Tibial nerve (tissue), 4 donors: ENCODE measurements around the gene NADK. TPM values are rescaled to one million over a fixed set of nuclear protein-coding genes. Genes with fewer than 3 reads are reported as not detected.

Experiments
- DNase-seq, 2 donors: peaks; one replicate each; pipeline ENCODE4 v3.0.0-alpha.2; 2019; ENCODE audit warnings: low spot score in 2 of 2
- H3K27ac ChIP-seq, 4 donors: fragments of 200-600 bp; sonication (generic) in 3 of 4; one replicate each; pipeline ENCODE4 v1.5.1; 2017 to 2019; ENCODE audit warnings: mild to moderate bottlenecking in 1 of 4
- H3K27me3 ChIP-seq, 2 donors: fragments of 200-600 bp; sonication (generic) in 1 of 2; one replicate each; pipeline versions ENCODE4 v1.5.1 to v1.6.0; 2017 to 2019
- H3K36me3 ChIP-seq, 3 donors: fragments of 200-600 bp; sonication (generic); one replicate each; pipeline ENCODE4 v1.5.1; 2018 to 2019
- H3K4me1 ChIP-seq, 4 donors: fragments of 200-600 bp; sonication (generic) in 3 of 4; one replicate each; pipeline ENCODE4 v1.5.1; 2017 to 2019
- H3K4me3 ChIP-seq, 4 donors: fragments of 200-600 bp; sonication (generic) in 3 of 4; one replicate each; pipeline ENCODE4 v1.5.1; 2017 to 2019; ENCODE audit warnings: mild to moderate bottlenecking in 1 of 4, moderate library complexity in 1 of 4
- H3K9me3 ChIP-seq, 4 donors: fragments of 200-600 bp; sonication (generic) in 3 of 4; one replicate each; pipeline ENCODE4 v1.5.1; 2017 to 2019
- CTCF ChIP-seq, 5 experiments: fragments of 200-600 bp in 3 of 5; fragments of 450-650 bp in 2 of 5; sonication (generic) in 3 of 5; IDR thresholded peaks; one replicate each; pipeline ENCODE4 v1.5.1; 2016 to 2019; ENCODE audit warnings: antibody characterized with exemption in 5 of 5, mild to moderate bottlenecking in 3 of 5, moderate library complexity in 2 of 5
- EP300 ChIP-seq, 2 donors: sonication (generic); formaldehyde crosslinking; IDR thresholded peaks; one replicate each; pipeline ENCODE4 v1.6.1; 2017; ENCODE audit warnings: antibody characterized with exemption in 2 of 2, mild to moderate bottlenecking in 1 of 2
- POLR2A ChIP-seq, 2 donors: fragments of 450-650 bp; IDR thresholded peaks; one replicate each; pipeline ENCODE4 v1.6.1; 2017; ENCODE audit warnings: antibody characterized with exemption in 2 of 2, mild to moderate bottlenecking in 2 of 2, moderate library complexity in 2 of 2
- WGBS, 2 donors: methylation state at CpG; one replicate each; pipeline ENCODE4 v1.1.5; 2018; 5-methylcytosine and 5-hydroxymethylcytosine counted together
- total RNA-seq, 4 donors: library from RNA; depleted of rRNA; stranded (reverse); fragments of >200 nt; gene quantifications; one replicate each; pipeline ENCODE4 v1.1.0, GENCODE V29; 2016

Gene NADK
- total RNA-seq, 4 donors from 2014 or later = 111 to 145 (median 119) TPM

DNA sequence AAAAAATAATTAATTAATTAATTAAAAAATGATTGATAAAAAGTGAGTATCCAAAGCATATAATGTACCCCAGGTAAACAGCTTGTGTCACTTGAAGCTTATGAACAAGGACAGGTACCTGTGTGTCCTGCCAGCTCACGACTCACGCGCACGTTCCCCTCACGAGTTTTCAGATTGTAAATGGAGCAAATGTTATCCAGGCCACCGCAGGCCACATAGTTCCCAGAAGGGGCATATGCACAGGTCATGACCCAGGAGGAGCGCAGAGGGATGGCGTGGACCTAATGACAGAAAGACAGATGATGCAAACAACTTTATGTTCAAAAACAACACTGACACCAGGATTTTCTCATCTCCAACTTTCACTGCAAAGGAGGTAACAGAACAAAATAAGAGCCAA, 26.0 kb upstream of the NADK start:
- 93 to 95% methylated on average over 8 of the region's 8 CpGs for WGBS, 2 donors
- DNase-seq = no peak
- no peak for TF ChIP-seq CTCF (IDR thresholded peaks at IDR 0.05)
- TF ChIP-seq POLR2A (IDR thresholded peaks at IDR 0.05) = no peak
- TF ChIP-seq EP300 (IDR thresholded peaks at IDR 0.05) = no peak
- no peak overlapping the region for H3K4me3 ChIP-seq
- H3K27me3 ChIP-seq = no peaks in the 10 kb centered on the region
- no peaks in the 10 kb centered on the region for H3K9me3 ChIP-seq
- H3K4me1 ChIP-seq = peaks cover 0 to 17% (median 0%) of the 10 kb centered on the region in 4 donors
- H3K36me3 ChIP-seq = peaks cover 0 to 86% (median 17%) of the 10 kb centered on the region in 3 donors
- no peak overlapping the region for H3K27ac ChIP-seq

DNA sequence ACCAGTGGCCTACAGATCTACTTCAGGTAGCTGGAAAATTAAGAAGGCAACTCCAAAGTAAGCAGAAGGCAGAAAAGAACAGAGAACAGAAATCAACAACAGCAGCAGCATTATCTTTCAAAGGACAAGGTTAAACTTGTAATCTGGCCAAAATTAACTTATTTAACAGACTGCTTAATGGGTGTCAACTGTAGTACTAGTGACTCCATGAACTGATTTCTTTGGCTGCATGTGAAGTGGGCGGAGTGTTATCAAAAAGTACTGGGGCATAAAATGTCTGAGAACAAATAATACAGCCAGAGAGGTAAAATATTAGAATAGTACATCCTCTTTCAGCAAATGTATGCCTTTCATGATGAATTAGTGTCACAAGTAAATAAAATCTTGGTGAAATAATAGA, 24.6 kb upstream of the NADK start:
- Histone ChIP-seq H3K36me3 (peaks cover 0 to 83% (median 17%) of the 10 kb centered on the region in 3 donors), H3K27ac (no peak overlapping the region)
- TF ChIP-seq CTCF (IDR thresholded peaks at IDR 0.05) = no peak
- TF ChIP-seq EP300 (IDR thresholded peaks at IDR 0.05) = no peak
- no peak for TF ChIP-seq POLR2A (IDR thresholded peaks at IDR 0.05)

DNA sequence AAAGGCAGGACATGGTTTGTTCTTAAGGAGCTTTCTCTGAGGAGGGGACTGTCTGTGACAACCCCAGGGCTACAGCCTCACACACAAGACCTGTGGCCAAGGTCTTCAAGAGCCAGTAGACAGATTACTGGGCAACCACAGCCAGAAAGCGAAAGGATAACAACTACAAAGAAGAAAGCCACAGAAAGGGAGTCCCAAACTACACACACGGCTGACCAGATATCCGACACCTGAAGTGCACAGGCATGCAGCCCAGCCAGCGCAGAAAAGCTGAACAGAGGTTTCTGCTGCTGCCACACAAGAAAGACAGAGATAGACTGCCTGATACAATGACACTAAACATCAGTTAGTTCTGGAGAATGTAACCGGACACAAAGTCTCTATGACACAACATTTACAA, 21.4 kb upstream of the NADK start:
- Histone ChIP-seq H3K4me3 (no peak overlapping the region), H3K36me3 (peaks cover 0 to 85% (median 9%) of the 10 kb centered on the region in 3 donors), H3K4me1 (peaks cover 0 to 22% (median 0%) of the 10 kb centered on the region in 4 donors), H3K27me3 (no peaks in the 10 kb centered on the region), H3K27ac (no peak overlapping the region), H3K9me3 (no peaks in the 10 kb centered on the region)
- TF ChIP-seq CTCF (IDR thresholded peaks at IDR 0.05) (no peak), POLR2A (IDR thresholded peaks at IDR 0.05) (no peak), EP300 (IDR thresholded peaks at IDR 0.05) (no peak)
- DNase-seq = no peak
- 80 to 89% methylated on average over 5 of the region's 5 CpGs for WGBS, 2 donors

More for the DNA sequence above, 24.6 kb upstream of the NADK start:
- Histone ChIP-seq H3K27me3 (no peaks in the 10 kb centered on the region), H3K4me1 (peaks cover 0 to 17% (median 0%) of the 10 kb centered on the region in 4 donors), H3K4me3 (no peak overlapping the region), H3K9me3 (no peaks in the 10 kb centered on the region)
- DNase-seq = no peak
- 95 to 100% methylated on average over 1 of the region's 1 CpG for WGBS, 2 donors

- 92 to 93% methylated on average over 11 of the region's 11 CpGs for whole genome bisulfite sequencing, 2 donors
- H3K4me3 ChIP-seq = no peak overlapping the region
- DNase-seq = no peak
- H3K27me3 ChIP-seq = no peaks in the 10 kb centered on the region
- H3K4me1 ChIP-seq = peaks cover 0 to 22% (median 0%) of the 10 kb centered on the region in 4 donors
- no peak overlapping the region for H3K27ac ChIP-seq
- H3K9me3 ChIP-seq = no peaks in the 10 kb centered on the region
- H3K36me3 ChIP-seq = peaks cover 0 to 85% (median 3%) of the 10 kb centered on the region in 3 donors
- TF ChIP-seq POLR2A (IDR thresholded peaks at IDR 0.05) (no peak), CTCF (IDR thresholded peaks at IDR 0.05) (no peak)
Measured at GRCh38 chr1:1797731-1798341, 19.6 kb upstream of the NADK start.

- H3K4me1 ChIP-seq = peaks cover 0 to 18% (median 0%) of the 10 kb centered on the region in 4 donors
- DNase-seq = no peak
- H3K9me3 ChIP-seq = no peaks in the 10 kb centered on the region
- H3K27ac ChIP-seq = no peak overlapping the region
- H3K27me3 ChIP-seq = no peaks in the 10 kb centered on the region
- peaks cover 0 to 85% (median 12%) of the 10 kb centered on the region in 3 donors for H3K36me3 ChIP-seq
- no peak overlapping the region for H3K4me3 ChIP-seq
- 91% methylated on average over 5 of the region's 5 CpGs for WGBS, 2 donors
- no peak for TF ChIP-seq EP300 (IDR thresholded peaks at IDR 0.05)
- TF ChIP-seq CTCF (IDR thresholded peaks at IDR 0.05) = no peak
- TF ChIP-seq POLR2A (IDR thresholded peaks at IDR 0.05) = no peak
Measured at GRCh38 chr1:1796466-1796865, 18.2 kb upstream of the NADK start.
